HFF-Myc (cell line): ENCODE data around the gene NEAT1.

ENCODE experiments used
- DNase-seq: peaks from one replicate; pipeline ENCODE4 v3.0.0-alpha.2; 2011; ENCODE audit warnings: low read depth; ENCODE audit errors: extremely low read depth
- H3K4me3 ChIP-seq: replicated peaks from 2 replicates; pipeline ENCODE4 v1.5.1; 2011; ENCODE audit warnings: low read depth, mild to moderate bottlenecking, control low read depth, low read length
- TF ChIP-seq, protein P1 (sequence below): IDR thresholded peaks from 2 replicates; pipeline ENCODE4 v1.5.1; 2012; ENCODE audit warnings: mild to moderate bottlenecking, low read depth, low read length, control low read depth; ENCODE audit errors: missing control alignments

Gene NEAT1

DNA sequence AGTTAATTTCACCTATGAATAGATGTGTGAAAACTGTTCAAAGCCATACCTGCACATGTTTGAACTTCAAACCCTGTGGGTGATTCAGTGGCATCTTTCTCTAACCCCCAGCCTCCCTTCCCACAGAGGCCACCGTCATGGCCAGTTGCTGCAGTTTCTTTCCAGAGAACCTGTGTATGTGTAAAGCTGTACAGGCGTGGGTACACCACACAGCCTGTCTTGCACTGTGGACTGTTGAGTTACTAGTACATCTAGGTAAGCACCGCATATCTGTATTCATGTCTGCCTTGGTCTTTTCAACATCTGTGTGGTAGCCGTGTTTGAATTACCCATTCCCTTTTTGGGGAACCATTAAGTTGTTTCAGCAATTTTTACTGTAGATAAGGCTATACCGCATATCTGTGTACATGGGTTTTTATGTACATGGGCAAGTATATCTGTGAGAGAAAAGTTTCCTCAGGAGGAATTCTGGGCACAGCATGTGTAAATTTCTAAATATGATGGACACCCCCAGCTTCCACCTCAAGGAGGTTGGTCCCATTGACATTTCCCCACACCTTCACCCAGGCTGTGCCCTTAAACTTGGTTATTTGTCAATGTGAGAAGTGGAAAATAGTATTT, 13.9 kb downstream of the NEAT1 start:
- DNase-seq: no peak

GRCh38 chr11:65437436-65438227, 15.0 kb downstream of the NEAT1 start:
- H3K4me3 ChIP-seq: no peak overlapping the region
- DNase-seq: no peak
- TF ChIP-seq, protein P1, sequence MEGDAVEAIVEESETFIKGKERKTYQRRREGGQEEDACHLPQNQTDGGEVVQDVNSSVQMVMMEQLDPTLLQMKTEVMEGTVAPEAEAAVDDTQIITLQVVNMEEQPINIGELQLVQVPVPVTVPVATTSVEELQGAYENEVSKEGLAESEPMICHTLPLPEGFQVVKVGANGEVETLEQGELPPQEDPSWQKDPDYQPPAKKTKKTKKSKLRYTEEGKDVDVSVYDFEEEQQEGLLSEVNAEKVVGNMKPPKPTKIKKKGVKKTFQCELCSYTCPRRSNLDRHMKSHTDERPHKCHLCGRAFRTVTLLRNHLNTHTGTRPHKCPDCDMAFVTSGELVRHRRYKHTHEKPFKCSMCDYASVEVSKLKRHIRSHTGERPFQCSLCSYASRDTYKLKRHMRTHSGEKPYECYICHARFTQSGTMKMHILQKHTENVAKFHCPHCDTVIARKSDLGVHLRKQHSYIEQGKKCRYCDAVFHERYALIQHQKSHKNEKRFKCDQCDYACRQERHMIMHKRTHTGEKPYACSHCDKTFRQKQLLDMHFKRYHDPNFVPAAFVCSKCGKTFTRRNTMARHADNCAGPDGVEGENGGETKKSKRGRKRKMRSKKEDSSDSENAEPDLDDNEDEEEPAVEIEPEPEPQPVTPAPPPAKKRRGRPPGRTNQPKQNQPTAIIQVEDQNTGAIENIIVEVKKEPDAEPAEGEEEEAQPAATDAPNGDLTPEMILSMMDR: no peak

More for the DNA sequence above, 13.9 kb downstream of the NEAT1 start:
- TF ChIP-seq, protein P1: no peak
- no peak overlapping the region for H3K4me3 ChIP-seq

- no peak for DNase-seq
- H3K4me3 ChIP-seq: no peak overlapping the region
- TF ChIP-seq, protein P1: no peak
Measured at GRCh38 chr11:65438257-65439151, 15.9 kb downstream of the NEAT1 start.

- H3K4me3 ChIP-seq: no peak overlapping the region
- TF ChIP-seq, protein P1: no peak
- DNase-seq: no peak
Measured at GRCh38 chr11:65439331-65440181, 17.0 kb downstream of the NEAT1 start.

DNA sequence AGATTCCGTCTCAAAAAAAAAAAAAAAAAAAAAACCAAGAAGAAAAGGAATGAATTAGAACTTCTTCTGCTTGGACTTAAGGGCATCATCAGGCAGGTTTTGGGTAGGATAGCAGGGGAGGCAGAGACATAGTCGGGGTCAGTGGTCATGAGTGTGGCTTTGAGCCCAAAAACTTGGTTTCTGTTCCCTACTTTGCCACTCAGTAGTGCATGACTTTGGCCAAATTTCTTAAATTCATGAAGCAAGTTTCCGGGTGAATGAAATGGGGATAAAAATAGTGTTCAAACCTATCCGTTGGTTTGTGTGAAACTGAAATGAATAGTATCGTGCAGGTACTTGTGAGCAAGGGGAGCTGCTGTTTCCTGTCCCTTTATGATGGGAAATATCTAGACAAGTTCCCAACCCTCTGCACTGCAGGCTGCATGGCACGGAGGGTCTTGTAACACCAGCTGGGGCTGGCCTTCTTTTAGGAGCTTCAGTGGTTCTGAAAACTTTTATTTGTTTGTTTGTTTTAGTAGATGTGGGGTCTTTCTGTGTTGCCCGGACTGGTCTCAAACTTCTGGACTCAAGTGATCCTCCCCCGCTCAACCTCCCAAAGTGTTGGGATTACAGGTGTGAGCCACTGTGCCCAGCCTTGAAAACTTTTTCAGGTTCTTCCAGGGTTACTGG, 18.4 kb downstream of the NEAT1 start:
- no peak overlapping the region for H3K4me3 ChIP-seq
- TF ChIP-seq, protein P1: no peak
- DNase-seq: no peak
